GM12878 (cell line): ENCODE data around the gene NFAT5. TPM values are rescaled to one million over a fixed set of nuclear protein-coding genes. Genes with fewer than 3 reads are reported as not detected.

Source experiments
- ATAC-seq: fragments of 200-7000 bp; cut with Tn5 transposase; 3 replicates; pipeline ENCODE4 v1.9.1; 2020; ENCODE audit warnings: mild to moderate bottlenecking, moderate library complexity
- BruUV-seq: library from RNA; stranded (reverse); fragments of 400-500 nt; replicated peaks from 2 replicates; lab custom pipeline; 2021; lab: Mats Ljungman, UMichigan
- CTCF ChIA-PET: fragments of 300-600 bp; sonication (Branson Sonifier 250); formaldehyde crosslinking; extraction: SDS; loops from one replicate; lab custom pipeline; 2021; ENCODE audit warnings: inconsistent platforms; lab: Yijun Ruan, JAX
- POLR2A ChIA-PET: fragments of 350-600 bp; formaldehyde crosslinking; extraction: SDS; loops from one replicate; lab custom pipeline; 2021; ENCODE audit warnings: inconsistent platforms; lab: Charles Lee
- RAD21 ChIA-PET: fragments of 300-600 bp; sonication (Branson Sonifier 250); formaldehyde crosslinking; loops from one replicate; lab custom pipeline; 2023; ENCODE audit warnings: antibody characterized with exemption; ENCODE audit not compliant: unreplicated experiment; lab: Charles Lee
- SMC1A ChIA-PET: fragments of 300-600 bp; sonication (Branson Sonifier 250); formaldehyde crosslinking; loops from one replicate; lab custom pipeline; 2023; ENCODE audit not compliant: unreplicated experiment, uncharacterized antibody; lab: Charles Lee
- DNase-seq: peaks from one replicate; pipeline ENCODE4 v3.0.0-alpha.2; 2011; ENCODE audit warnings: low read depth, low spot score
- FAIRE-seq: peaks from 3 replicates; lab custom pipeline; 2011; peaks lifted over from hg19 to GRCh38; lab: Jason Lieb, UNC
- H2AFZ ChIP-seq: 2 replicates; pipeline ENCODE4 v1.6.0; 2011; ENCODE audit warnings: low read depth, low read length, control low read depth; ENCODE audit not compliant: control insufficient read depth
- H3K27ac ChIP-seq: 2 replicates; pipeline ENCODE4 v1.5.1; 2011; ENCODE audit warnings: control low read depth; ENCODE audit not compliant: control insufficient read depth, insufficient read depth
- H3K27me3 ChIP-seq, 2 experiments: replicated peaks in 1 of 2; 2 replicates each; pipeline versions ENCODE4 v1.6.0 to v1.6.1; 2011; ENCODE audit warnings: low read length in 1 of 2; ENCODE audit not compliant: control insufficient read depth in 2 of 2, insufficient read depth in 2 of 2
- H3K36me3 ChIP-seq, 2 experiments: 2 replicates each; pipeline ENCODE4 v1.5.1; 2011; ENCODE audit warnings: low read length in 1 of 2; ENCODE audit not compliant: control insufficient read depth in 2 of 2, insufficient read depth in 2 of 2
- H3K4me1 ChIP-seq: 2 replicates; pipeline ENCODE4 v1.6.1; 2011; ENCODE audit warnings: mild to moderate bottlenecking, low read length, moderate library complexity, mixed read lengths; ENCODE audit not compliant: control insufficient read depth, insufficient read depth
- H3K4me2 ChIP-seq: 2 replicates; pipeline ENCODE4 v1.6.0; 2011; ENCODE audit warnings: control low read depth; ENCODE audit not compliant: control insufficient read depth, insufficient read depth
- H3K4me3 ChIP-seq: fragments of 200-600 bp; sonication (generic); 2 replicates; pipeline ENCODE4 v1.5.1; 2016
- H3K79me2 ChIP-seq: 2 replicates; pipeline ENCODE4 v1.6.0; 2011; ENCODE audit warnings: low read length; ENCODE audit not compliant: control insufficient read depth, insufficient read depth
- H3K9ac ChIP-seq: 2 replicates; pipeline ENCODE4 v1.8.0; 2011; ENCODE audit warnings: low read length, control low read depth, mixed read lengths; ENCODE audit not compliant: control insufficient read depth, insufficient read depth
- H3K9me3 ChIP-seq: replicated peaks from 3 replicates; pipeline ENCODE4 v1.5.1; 2011; ENCODE audit warnings: mild to moderate bottlenecking, low read length; ENCODE audit not compliant: control insufficient read depth, insufficient read depth
- H4K20me1 ChIP-seq: 2 replicates; pipeline ENCODE4 v1.6.0; 2011; ENCODE audit not compliant: control insufficient read depth, insufficient read depth
- BHLHE40 ChIP-seq, 2 experiments: fragments of 450-650 bp in 1 of 2; IDR thresholded peaks; 2 replicates each; pipeline ENCODE4 v1.6.1; 2011 to 2017; ENCODE audit warnings: low read depth in 2 of 2, borderline replicate concordance in 1 of 2, improper control_type of control experiment in 1 of 2, low read length in 1 of 2, mild to moderate bottlenecking in 1 of 2
- CBX5 ChIP-seq: sonication (generic); IDR thresholded peaks from 2 replicates; pipeline ENCODE4 v1.6.1; 2016; ENCODE audit warnings: low read depth, moderate library complexity, mild to moderate bottlenecking, inconsistent platforms
- CHD4 ChIP-seq: fragments of 200-600 bp; sonication (generic); IDR thresholded peaks from 2 replicates; pipeline ENCODE4 v1.6.1; 2016; ENCODE audit warnings: mild to moderate bottlenecking
- EGR1 ChIP-seq, 2 experiments: IDR thresholded peaks; 1 replicate in 1 of 2; 2 replicates in 1 of 2; pipeline ENCODE4 v1.6.1; 2011 to 2012; ENCODE audit warnings: low read depth in 2 of 2, low read length in 2 of 2, borderline replicate concordance in 1 of 2, mild to moderate bottlenecking in 1 of 2, moderate library complexity in 1 of 2
- IKZF1 ChIP-seq: fragments of 450-650 bp; conservative IDR thresholded peaks from 2 replicates; pipeline ENCODE4 v1.6.1; 2017; ENCODE audit warnings: antibody characterized with exemption, mild to moderate bottlenecking
- MEF2B ChIP-seq: fragments of 450-650 bp; IDR thresholded peaks from 2 replicates; pipeline ENCODE4 v1.6.1; 2018; ENCODE audit warnings: mild to moderate bottlenecking, moderate library complexity; ENCODE audit not compliant: partially characterized antibody, poor library complexity, severe bottlenecking
- PAX8 ChIP-seq: fragments of 450-650 bp; IDR thresholded peaks from 2 replicates; pipeline ENCODE4 v1.6.1; 2017; ENCODE audit warnings: mild to moderate bottlenecking, moderate library complexity
- RAD21 ChIP-seq: IDR thresholded peaks from 2 replicates; pipeline ENCODE4 v1.6.1; 2011; ENCODE audit warnings: mild to moderate bottlenecking, low read depth, low read length, moderate library complexity; ENCODE audit not compliant: insufficient read depth
- SIN3A ChIP-seq: IDR thresholded peaks from 2 replicates; pipeline ENCODE4 v1.6.1; 2012; ENCODE audit warnings: low read depth, low read length, improper control_type of control experiment
- SP1 ChIP-seq: IDR thresholded peaks from one replicate; pipeline ENCODE4 v1.6.1; 2011; ENCODE audit warnings: low read depth, low read length
- SUPT20H ChIP-seq: IDR thresholded peaks from 2 replicates; pipeline ENCODE4 v1.6.1; 2011; ENCODE audit warnings: low read depth, mild to moderate bottlenecking, low read length, moderate library complexity, borderline replicate concordance; ENCODE audit not compliant: control insufficient read depth
- YY1 ChIP-seq: IDR thresholded peaks from 2 replicates; pipeline ENCODE4 v1.6.1; 2011; ENCODE audit warnings: low read depth, mild to moderate bottlenecking, low read length
- ZNF384 ChIP-seq: IDR thresholded peaks from 2 replicates; pipeline ENCODE4 v1.6.1; 2012; ENCODE audit warnings: low read depth, mild to moderate bottlenecking, low read length, improper control_type of control experiment, borderline replicate concordance
- WGBS: methylation state at CpG from one replicate; pipeline ENCODE4 v1.1.6; 2016; ENCODE audit warnings: low lambda C conversion rate; ENCODE audit not compliant: insufficient replicate concordance, insufficient coverage; ENCODE audit errors: missing lambda C conversion rate; 5-methylcytosine and 5-hydroxymethylcytosine counted together
- in situ Hi-C: fragments of 300-500 bp; cut with MboI; formaldehyde crosslinking; loops from 9 replicates; pipeline ENCODE4 v1.14.3; 2018; ENCODE audit warnings: mixed read lengths
- intact Hi-C: fragments of 100-400 bp; cut with micrococcal nuclease; formaldehyde crosslinking; loops from one replicate; pipeline ENCODE4 v1.14.2; 2022; ENCODE audit not compliant: unreplicated experiment
- polyA plus RNA-seq, 11 experiments: library from polyadenylated mRNA; depleted of rRNA in 4 of 11; unstranded in 6 of 11; stranded (reverse) in 5 of 11; fragments of >200 nt; fragmentation: Nextera tagmentation in 4 of 11; fragmentation: Illumina TruSeq in 1 of 11; extraction: Ambion mirVana in 4 of 11; extraction: Trizol in 1 of 11; gene quantifications; 1 replicate in 1 of 11; 2 replicates in 10 of 11; pipeline versions ENCODE4 v1.2.1 to v1.2.3, GENCODE V29; 2011 to 2016; ENCODE audit warnings: inconsistent platforms in 2 of 11, missing spikeins in 2 of 11, low read depth in 1 of 11
- total RNA-seq, 4 experiments: library from RNA; depleted of rRNA in 3 of 4; stranded (reverse); fragments of >200 nt in 3 of 4; fragmentation: Illumina TruSeq in 1 of 4; extraction: Trizol in 1 of 4; gene quantifications; 2 replicates each; pipeline versions ENCODE4 v1.2.1 to v1.2.3, GENCODE V29; 2013 to 2021
- TF ChIP-seq, protein P1 (sequence below): IDR thresholded peaks from 2 replicates; pipeline ENCODE4 v1.6.1; 2012; ENCODE audit warnings: mild to moderate bottlenecking, low read depth, low read length
- TF ChIP-seq, protein P2 (sequence below): fragments of 450-650 bp; IDR thresholded peaks from 2 replicates; pipeline ENCODE4 v1.6.1; 2018; ENCODE audit warnings: borderline replicate concordance, mild to moderate bottlenecking; ENCODE audit not compliant: partially characterized antibody
- TF ChIP-seq, protein P3 (sequence below): fragments of 450-650 bp; conservative IDR thresholded peaks from 2 replicates; pipeline ENCODE4 v1.6.1; 2017; ENCODE audit warnings: mild to moderate bottlenecking, moderate library complexity

The NFAT5 gene
- total and polyA plus RNA-seq, 10 of the 15 experiments (the other 5 are each of a cell fraction or from before 2014, with no cell fraction given), result 0.58 to 31.5 (median 12.7) TPM

DNA sequence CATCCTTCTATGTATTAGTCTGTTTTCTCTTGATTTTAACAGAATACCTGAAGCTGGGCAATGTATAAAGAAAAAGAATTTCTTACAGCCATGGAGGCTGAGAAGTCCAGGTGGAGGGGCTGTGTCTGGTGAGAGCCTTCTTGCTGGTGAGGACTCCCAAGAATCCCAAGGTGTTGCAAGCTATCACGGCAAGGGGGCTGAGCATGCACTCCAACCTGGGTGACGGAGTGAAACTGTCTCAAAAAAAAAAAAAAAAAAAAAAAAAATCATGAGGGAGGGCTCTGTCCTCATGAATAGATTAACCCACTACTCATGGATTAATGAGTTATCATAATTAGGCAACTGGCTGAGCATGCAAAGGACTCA lies 141.2 kb downstream of the NFAT5 start:
- CTCF ChIA-PET, result interaction anchor here (0.8 to 5.2 kb wide), 4 partner anchors 15 to 311 kb away, joined by 3 to 35 read pairs (median 4); partner anchors contain the start of gene NOB1
- H3K4me3 ChIP-seq, result no peak overlapping the region
- WGBS, result 100% methylated on average over 1 of the region's 2 CpGs
- in situ Hi-C loops, result no loop called here
- no peak overlapping the region for H3K9ac ChIP-seq
- no TSS peak for BruUV-seq
- SMC1A ChIA-PET, result interaction anchor here (0.8 to 4.0 kb wide), 3 partner anchors 19 to 310 kb away, joined by 3 to 34 read pairs (median 4); partner anchors contain the start of genes NOB1 and NQO1
- no peaks in the 10 kb centered on the region for H3K27me3 ChIP-seq
- POLR2A ChIA-PET, result no interaction called here
- no peak overlapping the region for H3K4me2 ChIP-seq
- peaks cover 0 to 12% of the 10 kb centered on the region in 2 experiments; a peak in 2 of 4 replicates for H3K36me3 ChIP-seq
- no peaks in the 10 kb centered on the region for H4K20me1 ChIP-seq
- H3K4me1 ChIP-seq, result no peaks in the 10 kb centered on the region
- TF ChIP-seq PAX8, result no peak
- no peak for TF ChIP-seq RAD21
- TF ChIP-seq, protein P1, sequence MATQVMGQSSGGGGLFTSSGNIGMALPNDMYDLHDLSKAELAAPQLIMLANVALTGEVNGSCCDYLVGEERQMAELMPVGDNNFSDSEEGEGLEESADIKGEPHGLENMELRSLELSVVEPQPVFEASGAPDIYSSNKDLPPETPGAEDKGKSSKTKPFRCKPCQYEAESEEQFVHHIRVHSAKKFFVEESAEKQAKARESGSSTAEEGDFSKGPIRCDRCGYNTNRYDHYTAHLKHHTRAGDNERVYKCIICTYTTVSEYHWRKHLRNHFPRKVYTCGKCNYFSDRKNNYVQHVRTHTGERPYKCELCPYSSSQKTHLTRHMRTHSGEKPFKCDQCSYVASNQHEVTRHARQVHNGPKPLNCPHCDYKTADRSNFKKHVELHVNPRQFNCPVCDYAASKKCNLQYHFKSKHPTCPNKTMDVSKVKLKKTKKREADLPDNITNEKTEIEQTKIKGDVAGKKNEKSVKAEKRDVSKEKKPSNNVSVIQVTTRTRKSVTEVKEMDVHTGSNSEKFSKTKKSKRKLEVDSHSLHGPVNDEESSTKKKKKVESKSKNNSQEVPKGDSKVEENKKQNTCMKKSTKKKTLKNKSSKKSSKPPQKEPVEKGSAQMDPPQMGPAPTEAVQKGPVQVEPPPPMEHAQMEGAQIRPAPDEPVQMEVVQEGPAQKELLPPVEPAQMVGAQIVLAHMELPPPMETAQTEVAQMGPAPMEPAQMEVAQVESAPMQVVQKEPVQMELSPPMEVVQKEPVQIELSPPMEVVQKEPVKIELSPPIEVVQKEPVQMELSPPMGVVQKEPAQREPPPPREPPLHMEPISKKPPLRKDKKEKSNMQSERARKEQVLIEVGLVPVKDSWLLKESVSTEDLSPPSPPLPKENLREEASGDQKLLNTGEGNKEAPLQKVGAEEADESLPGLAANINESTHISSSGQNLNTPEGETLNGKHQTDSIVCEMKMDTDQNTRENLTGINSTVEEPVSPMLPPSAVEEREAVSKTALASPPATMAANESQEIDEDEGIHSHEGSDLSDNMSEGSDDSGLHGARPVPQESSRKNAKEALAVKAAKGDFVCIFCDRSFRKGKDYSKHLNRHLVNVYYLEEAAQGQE, result no peak
- TF ChIP-seq YY1, result no peak
- TF ChIP-seq SIN3A, result no peak
- TF ChIP-seq IKZF1, result no peak
- no peak for TF ChIP-seq ZNF384
- TF ChIP-seq CHD4, result no peak
- TF ChIP-seq, protein P2, sequence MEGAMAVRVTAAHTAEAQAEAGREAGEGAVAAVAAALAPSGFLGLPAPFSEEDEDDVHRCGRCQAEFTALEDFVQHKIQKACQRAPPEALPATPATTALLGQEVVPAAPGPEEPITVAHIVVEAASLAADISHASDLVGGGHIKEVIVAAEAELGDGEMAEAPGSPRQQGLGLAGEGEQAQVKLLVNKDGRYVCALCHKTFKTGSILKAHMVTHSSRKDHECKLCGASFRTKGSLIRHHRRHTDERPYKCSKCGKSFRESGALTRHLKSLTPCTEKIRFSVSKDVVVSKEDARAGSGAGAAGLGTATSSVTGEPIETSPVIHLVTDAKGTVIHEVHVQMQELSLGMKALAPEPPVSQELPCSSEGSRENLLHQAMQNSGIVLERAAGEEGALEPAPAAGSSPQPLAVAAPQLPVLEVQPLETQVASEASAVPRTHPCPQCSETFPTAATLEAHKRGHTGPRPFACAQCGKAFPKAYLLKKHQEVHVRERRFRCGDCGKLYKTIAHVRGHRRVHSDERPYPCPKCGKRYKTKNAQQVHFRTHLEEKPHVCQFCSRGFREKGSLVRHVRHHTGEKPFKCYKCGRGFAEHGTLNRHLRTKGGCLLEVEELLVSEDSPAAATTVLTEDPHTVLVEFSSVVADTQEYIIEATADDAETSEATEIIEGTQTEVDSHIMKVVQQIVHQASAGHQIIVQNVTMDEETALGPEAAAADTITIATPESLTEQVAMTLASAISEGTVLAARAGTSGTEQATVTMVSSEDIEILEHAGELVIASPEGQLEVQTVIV, result no peak
- TF ChIP-seq, protein P3, sequence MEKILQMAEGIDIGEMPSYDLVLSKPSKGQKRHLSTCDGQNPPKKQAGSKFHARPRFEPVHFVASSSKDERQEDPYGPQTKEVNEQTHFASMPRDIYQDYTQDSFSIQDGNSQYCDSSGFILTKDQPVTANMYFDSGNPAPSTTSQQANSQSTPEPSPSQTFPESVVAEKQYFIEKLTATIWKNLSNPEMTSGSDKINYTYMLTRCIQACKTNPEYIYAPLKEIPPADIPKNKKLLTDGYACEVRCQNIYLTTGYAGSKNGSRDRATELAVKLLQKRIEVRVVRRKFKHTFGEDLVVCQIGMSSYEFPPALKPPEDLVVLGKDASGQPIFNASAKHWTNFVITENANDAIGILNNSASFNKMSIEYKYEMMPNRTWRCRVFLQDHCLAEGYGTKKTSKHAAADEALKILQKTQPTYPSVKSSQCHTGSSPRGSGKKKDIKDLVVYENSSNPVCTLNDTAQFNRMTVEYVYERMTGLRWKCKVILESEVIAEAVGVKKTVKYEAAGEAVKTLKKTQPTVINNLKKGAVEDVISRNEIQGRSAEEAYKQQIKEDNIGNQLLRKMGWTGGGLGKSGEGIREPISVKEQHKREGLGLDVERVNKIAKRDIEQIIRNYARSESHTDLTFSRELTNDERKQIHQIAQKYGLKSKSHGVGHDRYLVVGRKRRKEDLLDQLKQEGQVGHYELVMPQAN, result no peak
- TF ChIP-seq CBX5, result no peak
- no peak for TF ChIP-seq MEF2B
- TF ChIP-seq SP1, result no peak
- no peak for TF ChIP-seq BHLHE40 (IDR thresholded peaks at IDR 0.05; ENCODE audit: borderline replicate concordance in 1 of 2, low read depth in 2 of 2, low read length in 1 of 2)
- TF ChIP-seq SUPT20H, result no peak
- no peak for TF ChIP-seq EGR1 (IDR thresholded peaks at IDR 0.05; ENCODE audit: borderline replicate concordance in 1 of 2, low read depth in 2 of 2, low read length in 2 of 2)
- H3K79me2 ChIP-seq, result no peaks in the 10 kb centered on the region
- RAD21 ChIA-PET, result interaction anchor here (1.0 to 1.4 kb wide), 2 partner anchors 48 to 310 kb away, joined by 3 to 6 read pairs; partner anchors contain the start of gene NOB1
- no peak for DNase-seq
- H3K9me3 ChIP-seq, result no peaks in the 10 kb centered on the region
- no peak overlapping the region for H3K27ac ChIP-seq
- H2AFZ ChIP-seq, result no peak overlapping the region
- intact Hi-C loops, result loop anchor here (5.0 kb wide), 1 partner anchor 225 kb away; no protein-coding TSS in a partner anchor
- no peak for ATAC-seq
- FAIRE-seq, result no peak
